ENCODE results near the gene PLXDC1.

DNA sequence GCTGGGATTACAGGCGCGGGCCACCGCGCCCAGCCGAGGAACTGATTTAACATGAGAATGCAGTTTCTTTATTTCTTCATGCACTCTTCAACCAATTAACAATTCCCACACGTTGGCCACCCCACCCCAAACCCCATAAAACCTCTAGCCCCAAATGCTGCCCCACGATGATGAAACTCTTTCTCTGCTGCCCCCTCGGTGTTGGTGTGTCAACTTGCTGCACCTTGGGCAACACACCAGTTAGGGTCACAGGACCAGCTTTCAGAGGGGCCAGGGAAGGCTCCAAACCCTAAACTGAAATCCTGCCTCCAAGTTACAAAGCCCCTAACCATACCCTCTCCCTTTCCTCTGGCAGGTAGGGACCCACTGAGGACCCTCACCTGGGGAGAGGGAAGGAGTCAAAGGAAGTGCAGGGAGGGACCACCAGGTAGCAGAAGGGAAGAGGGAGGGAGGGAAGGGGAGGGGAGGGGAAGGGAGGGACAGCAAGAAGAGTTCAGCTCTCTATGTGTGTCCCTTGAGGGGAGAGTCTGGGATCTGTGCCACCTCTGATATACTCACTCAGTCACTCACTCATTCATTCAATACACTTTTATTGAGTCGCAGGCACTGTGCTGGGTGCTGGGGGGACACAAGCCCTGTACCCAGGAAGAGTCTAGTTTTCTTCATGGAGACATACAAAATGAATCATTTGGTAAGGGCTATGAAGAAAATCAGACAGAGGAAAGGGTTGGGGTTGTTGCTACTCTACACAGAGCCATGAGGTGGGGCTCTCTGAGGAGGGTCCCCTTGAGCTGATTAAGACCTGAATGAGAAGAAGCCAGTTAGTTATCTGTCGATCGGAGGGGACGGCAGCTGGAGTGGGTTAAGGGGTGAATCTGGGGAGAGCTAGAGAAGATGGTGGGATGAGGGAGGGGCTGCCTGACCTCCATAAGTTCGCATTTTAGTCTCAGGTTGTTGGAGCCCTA lies 3.9 kb downstream of the PLXDC1 start:
- TF ChIP-seq, protein P1, sequence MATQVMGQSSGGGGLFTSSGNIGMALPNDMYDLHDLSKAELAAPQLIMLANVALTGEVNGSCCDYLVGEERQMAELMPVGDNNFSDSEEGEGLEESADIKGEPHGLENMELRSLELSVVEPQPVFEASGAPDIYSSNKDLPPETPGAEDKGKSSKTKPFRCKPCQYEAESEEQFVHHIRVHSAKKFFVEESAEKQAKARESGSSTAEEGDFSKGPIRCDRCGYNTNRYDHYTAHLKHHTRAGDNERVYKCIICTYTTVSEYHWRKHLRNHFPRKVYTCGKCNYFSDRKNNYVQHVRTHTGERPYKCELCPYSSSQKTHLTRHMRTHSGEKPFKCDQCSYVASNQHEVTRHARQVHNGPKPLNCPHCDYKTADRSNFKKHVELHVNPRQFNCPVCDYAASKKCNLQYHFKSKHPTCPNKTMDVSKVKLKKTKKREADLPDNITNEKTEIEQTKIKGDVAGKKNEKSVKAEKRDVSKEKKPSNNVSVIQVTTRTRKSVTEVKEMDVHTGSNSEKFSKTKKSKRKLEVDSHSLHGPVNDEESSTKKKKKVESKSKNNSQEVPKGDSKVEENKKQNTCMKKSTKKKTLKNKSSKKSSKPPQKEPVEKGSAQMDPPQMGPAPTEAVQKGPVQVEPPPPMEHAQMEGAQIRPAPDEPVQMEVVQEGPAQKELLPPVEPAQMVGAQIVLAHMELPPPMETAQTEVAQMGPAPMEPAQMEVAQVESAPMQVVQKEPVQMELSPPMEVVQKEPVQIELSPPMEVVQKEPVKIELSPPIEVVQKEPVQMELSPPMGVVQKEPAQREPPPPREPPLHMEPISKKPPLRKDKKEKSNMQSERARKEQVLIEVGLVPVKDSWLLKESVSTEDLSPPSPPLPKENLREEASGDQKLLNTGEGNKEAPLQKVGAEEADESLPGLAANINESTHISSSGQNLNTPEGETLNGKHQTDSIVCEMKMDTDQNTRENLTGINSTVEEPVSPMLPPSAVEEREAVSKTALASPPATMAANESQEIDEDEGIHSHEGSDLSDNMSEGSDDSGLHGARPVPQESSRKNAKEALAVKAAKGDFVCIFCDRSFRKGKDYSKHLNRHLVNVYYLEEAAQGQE (IDR thresholded peaks at IDR 0.05; ENCODE audit: insufficient read depth in 1 of 2, low read depth in 2 of 2, low read length in 2 of 2): no peak
- TF ChIP-seq TAF1 (IDR thresholded peaks at IDR 0.05; ENCODE audit: borderline replicate concordance, insufficient read depth, low read length) (no peak), POLR2AphosphoS5 (IDR thresholded peaks at IDR 0.05; ENCODE audit: low read depth, low read length) (no peak), FOXP2 (optimal IDR thresholded peaks at IDR 0.05; ENCODE audit: borderline replicate concordance, extremely low read depth, extremely low read length, insufficient read depth) (no peak), SIN3A (IDR thresholded peaks at IDR 0.05; ENCODE audit: borderline replicate concordance, insufficient read depth, low read length) (no peak)
